Measurements from ENCODE around the gene IL11.

The IL11 gene

GRCh38 chr19:55369653-55370304 lies 484 bp downstream of the IL11 start:
- DNase-seq = peak; percentile 47

GRCh38 chr19:55368701-55369563 lies 1.3 kb downstream of the IL11 start:
- no peak for DNase-seq

GRCh38 chr19:55368106-55368505 lies 2.2 kb downstream of the IL11 start:
- no peak for DNase-seq

- DNase-seq = no peak
Measured at GRCh38 chr19:55366790-55367189, 3.5 kb downstream of the IL11 start.

DNA sequence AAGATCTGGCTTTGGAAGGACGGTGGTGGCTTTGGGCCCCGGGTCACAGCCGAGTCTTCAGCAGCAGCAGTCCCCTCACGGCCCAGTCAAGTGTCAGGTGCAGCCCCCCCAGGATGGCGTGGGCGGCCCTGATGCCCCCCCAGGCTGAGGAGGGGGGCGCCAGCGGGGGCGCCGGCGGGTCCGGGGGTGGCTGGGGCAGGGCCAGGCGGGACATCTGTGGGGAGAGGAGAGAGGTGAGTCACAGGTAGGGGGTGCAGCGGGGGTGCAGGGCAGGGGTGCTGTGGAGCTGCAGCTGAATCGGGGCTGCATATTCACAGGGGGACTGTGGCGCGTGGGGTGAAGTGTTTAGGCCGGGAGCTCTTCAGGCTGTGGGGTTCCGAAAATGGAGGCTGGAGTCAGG lies 4.3 kb downstream of the IL11 start:
- no peak for DNase-seq

GRCh38 chr19:55365245-55365644 lies 5.0 kb downstream of the IL11 start:
- no peak for DNase-seq

DNA sequence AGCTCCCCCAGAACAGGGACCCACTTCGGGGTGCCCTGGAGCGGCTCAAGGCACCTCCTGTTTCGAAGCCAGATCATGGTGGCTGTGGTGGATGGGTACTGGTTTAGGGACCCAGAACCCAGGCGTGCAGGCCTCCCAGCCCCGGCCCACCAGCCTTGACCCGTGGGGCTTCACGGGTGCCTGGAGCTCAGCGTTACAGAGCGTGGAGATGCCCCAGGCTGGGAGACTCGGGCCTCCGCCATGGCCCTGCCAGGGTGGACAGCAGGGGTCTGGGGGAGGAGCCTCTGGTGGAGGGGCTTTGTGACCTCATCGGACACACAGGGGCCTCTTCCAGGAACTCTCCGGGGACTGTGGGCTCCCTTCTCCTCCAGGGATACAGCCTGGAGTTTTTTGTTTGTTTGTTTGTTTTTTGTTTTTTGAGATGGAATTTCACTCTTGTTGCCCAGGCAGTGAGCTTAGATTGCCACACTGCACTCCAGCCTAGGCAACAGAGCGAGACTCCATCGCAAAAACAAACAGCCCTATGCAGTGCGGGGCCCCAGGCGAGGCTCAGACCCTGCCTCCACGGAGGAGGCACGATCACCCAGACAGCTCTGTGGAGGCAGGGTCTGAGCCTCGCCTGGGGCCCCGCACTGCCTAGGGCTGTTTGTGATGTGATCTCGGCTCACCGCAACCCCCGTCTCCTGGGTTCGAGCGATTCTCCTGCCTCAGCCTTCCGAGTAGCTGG lies 7.1 kb downstream of the IL11 start, which contains the start of gene GARIN5B:
Gene GARIN5B, minus strand, starts transcription at position 271 of the 727 bp plus-strand sequence. Its CDS starts 194 bp downstream, at position 77.
- no peak for DNase-seq

- DNase-seq = no peak
Measured at GRCh38 chr19:55362174-55362989, 7.9 kb downstream of the IL11 start.

GRCh38 chr19:55360902-55361301 lies 9.4 kb downstream of the IL11 start:
- DNase-seq = no peak

DNA sequence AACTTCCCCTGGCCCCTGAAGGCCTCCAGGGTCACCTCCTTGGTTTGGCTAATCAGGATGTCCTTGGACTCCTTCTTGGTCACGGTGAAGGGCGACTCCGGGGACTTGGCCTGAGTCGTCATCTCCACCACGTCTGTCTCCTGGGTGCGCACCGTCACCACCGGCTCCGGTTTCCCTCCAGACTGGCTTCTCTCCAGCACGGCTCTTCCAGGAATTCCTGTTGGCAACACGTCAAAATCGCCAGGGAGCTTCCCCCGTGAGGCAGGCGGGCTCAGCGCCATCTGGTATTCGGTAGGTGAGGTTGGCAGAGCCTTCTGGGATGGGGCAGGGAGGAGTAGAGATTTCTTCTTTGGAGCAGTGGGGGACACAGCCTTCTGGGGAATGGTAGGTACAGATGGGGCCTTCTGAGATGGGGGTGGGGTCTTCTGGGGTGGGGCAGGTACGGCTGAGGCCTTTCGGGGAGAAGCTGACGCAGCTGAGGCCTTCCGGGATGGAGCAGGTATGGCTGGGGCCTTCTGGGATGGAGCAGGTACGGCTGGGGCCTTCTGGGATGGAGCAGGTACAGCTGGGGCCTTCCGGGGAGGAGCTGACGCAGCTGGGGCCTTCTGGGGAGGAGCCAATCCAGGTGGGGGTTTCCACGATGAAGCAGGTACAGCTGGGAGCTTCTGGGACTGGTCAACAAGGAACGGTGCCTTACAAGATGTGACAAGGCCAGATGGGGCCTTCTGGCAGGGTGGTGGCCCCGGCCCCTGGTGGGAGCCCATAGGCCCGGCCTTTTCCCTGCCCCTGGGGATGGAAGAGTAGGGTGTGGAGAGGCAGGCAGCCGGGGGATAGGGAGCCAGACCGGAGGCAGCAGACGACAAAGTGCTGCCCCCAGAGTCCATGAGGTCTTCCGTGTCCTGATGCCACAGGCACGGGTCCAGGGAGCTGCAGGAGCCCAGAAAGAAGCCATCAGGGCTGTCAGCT lies 11.0 kb downstream of the IL11 start:
- no peak for DNase-seq

DNA sequence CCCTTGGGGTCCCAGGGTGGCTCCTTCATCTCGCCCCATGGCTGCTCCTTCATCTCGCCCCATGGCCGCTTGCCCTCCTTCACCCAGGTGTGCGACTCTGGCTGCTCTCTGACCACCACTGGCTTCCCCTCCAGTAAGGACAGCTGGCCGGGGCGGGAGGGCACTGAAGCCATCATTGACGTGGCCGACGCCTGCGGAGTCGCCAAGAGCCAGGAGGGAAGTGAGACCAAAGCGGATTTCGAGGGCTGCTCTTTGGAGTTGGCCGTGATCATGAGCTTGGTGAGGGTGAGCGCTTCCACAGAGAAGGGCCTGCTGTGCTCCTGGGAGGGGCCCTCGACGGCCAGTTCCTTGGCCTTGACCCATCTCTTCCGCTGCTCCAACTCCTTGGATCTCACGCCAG lies 11.8 kb downstream of the IL11 start:
- no peak for DNase-seq

DNA sequence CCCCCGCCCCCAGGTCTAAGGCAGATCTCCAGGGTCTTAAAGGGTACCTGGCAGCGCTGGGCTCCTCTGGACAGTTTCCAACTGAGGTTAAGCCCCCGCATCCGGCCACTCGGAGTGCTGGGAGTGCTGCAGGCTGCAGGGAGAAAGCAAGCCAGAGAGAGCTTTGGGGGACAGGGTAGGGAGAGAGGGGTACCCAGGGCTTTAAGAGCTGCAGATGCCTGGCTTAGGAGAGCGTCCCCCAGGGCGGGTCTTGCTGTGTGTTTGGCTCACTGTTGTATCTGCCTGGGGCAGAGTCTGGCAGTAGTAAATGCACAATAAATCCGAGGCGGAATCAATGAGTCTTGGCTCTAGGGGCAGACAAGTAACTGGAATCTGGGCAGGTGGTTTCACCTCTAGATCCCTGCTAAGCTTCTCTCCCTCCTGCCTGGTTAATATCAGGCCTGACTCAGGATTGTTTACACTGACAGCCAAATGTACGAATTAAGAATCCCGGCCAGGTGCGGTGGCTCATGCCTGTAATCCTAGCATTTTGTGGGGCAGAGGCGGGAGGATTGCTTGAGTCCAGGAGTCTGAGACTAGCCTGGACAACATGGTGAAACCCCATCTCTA lies 14.9 kb downstream of the IL11 start:
- DNase-seq = no peak

DNA sequence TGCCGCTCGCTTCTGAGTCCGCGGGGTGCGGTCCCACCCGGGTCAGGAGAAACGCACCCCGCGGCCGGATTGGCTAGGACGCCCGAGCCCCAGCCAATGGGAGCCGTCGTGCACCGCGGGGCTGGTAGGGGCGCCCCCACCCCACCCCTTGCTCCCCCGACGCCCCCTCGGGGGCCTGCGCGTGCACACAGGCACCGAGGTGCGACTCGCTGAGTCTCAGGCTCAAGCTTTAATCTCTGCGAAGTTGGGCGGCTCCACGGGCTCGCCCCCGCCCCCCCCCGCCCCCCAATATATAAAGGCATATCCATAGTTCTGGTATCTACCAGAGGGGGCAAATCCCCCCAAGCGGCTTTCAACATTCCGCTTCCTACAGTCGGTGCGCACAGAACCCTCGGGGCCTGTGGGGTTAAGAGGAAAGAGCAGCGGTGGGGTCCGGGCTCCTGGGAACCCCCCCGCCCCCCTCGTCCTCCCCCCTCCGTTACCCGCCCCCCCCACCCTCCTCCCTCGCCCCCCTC lies 15.5 kb downstream of the IL11 start, which contains the start of gene COX6B2:
Gene COX6B2, minus strand, starts transcription at position 22 of the 515 bp plus-strand sequence. CDS start 198 bp downstream, outside the sequence.
- no peak for DNase-seq

DNA sequence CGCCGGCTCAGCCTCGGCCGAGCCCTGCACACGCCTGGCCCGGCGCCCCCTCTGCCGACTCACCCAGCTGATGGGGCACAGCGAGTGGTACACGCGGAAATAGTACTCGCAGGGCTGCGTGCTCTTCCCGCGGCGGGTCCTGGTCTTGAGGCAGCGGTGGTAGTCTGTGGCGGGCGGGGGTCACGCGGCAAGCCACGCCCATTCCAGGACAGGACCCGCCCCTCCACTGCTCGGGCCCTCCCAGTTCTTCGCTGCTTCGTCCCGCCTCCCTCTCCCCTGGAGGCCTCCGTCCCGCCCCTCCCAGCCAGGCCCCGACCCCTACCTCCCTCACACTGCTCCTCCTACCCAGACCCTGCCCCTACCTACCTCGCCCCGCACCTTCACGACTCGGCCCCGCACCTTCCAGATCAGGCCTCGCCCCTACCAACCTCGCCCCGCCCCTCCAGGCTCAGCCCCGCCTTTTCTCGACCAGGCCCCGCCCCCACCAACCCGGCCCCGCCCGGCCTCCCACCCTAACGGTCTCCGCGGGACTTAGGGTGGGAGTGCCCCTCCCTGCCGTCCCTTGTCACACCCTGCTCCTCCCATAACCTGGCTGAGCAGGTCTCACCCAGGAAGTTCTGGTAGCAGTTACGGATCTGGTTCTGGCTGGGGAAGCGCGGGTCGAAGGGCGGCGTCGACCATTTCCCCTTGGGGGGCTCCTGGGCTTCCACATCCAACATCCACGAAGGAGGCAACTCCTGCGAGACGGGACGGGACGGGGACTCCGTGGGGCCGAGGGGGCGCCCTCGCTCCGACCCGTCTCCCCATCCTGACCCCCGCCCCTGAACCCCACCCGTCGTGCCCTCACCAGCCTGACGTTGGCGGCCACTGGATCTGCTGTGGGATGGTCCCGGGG lies 16.2 kb downstream of the IL11 start:
- no peak for DNase-seq

DNA sequence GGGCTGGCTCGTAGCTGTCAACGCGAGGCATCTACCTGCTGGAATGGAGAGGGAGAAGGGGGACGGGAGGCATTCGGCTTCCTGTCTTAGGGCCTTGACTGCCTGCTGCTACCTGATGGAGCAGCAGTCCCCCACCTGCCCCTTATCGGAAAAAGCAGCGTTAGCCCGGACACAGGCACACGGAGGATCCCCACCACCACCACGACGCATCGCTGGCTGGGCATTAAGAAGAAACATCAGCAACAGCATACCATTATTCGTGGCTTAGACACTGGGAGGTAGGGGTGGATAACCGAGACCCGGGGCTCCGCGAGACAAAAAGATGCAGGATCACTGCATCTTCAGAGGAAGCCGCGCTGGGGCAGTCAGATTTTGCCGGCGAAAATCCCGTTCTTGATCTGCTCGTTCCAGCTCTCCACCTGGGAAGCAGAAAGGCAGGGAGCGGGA lies 16.9 kb downstream of the IL11 start:
- no peak for DNase-seq

- DNase-seq = no peak
Measured at GRCh38 chr19:55352549-55353145, 17.6 kb downstream of the IL11 start.

DNA sequence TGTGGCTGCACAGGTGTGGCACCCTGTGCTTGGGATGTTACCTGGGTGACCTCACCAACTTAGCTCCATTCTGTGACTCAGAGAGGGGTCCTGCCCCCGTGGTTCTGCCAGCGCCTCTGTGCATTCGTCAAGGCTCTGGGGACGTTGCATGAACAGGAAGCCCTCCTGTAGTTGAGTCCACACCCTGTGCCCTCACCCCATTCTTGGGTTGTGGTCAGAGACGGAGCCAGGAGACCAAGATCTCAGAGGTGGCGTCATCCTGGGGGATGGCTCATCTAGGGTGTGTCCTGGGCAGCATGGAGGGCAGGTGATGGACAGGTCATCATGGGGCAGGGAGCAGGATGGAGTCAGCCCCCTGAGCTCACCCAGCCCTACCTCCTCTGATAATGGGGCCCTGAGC lies 18.2 kb downstream of the IL11 start:
- DNase-seq = no peak

- no peak for DNase-seq
Measured at GRCh38 chr19:55350620-55351315, 19.5 kb downstream of the IL11 start.

Measured in NCI-H526 treated with DMSO at 0.1 percent for 48 hours (cell line).